Stimulated activated CD4-positive, alpha-beta T cell treated with anti-CD3 and anti-CD28 coated beads, Interleukin-12 subunit alpha, Interleukin-12 subunit beta, amount 100 ng/mL, for 24 hours (primary cell): ENCODE results near the gene SPECC1L.
A peak's percentile ranks its signal among the peaks of the same experiment; 100 is the strongest.
"Not testable (repeated sequence)": the region's sequence is repeated elsewhere in the genome, so short reads cannot be mapped to it uniquely, and the experiment has no call there.

Experiments used
- DNase-seq, 2 experiments: peaks; one replicate each; pipeline ENCODE4 v3.0.0-alpha.2; 2020; ENCODE audit warnings: low read depth in 2 of 2

The SPECC1L gene

DNA sequence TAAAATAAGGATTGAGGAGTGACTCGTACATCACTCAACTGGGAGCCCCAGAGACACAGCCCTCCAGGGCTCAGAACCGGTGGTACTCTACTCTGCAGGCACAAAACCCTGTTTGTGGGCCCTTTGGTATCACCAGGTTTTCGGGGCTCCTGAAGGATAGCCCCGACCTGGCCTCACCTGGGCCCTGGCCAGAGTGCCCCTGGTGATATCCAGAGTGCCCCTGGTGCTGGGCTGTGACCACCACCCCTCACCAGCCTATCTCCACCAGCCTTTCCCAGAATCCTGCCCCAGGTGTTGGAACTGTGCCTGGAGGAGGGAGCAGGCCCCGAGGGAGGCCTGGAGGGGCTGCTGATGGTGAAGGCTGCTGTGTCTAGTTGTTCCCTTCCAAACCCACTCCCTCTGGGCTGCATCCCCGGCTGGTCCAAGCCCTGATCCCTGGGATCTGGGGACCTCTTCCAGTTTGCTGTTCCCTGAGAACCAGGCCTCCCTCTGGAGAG, 23.6 kb upstream of the SPECC1L start:
- no peak for DNase-seq

DNA sequence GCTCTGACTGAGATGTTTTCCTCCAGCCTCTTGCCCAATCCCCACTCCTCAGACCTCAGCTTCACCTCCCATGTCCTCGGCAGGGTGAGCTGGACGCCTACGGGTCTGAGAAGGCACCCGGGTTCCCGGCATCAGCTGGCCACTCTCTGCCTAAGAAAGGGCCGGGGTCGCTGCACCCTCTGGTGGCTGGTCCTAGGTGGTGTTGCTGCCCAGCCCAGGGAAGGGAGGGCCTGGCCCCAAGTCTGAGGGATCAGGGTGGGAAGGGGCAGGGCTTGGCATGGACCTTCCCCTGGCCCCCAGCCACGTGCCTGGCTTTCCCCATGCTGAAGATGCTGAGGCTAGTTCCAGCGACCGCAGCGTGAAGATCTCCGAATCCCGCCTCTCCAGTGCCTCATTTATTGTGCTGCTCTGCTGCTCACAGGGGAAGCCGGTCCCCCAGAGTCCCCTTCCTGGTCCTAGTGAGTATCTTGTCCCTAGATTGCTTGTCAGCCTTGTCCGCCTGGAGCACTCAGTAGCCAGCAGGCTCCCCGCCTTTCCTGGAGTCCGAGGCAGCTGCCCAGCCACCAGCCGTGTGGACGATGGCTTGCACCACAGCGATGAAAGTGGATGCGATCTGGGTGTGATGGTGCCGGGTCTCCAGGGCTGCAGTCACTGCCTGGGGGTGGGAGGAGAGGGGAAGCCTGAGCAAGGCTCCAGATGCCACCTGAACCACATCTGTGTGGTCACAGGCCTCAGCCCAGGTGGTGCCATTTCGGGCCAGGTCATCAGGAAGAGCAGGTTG, 22.9 kb upstream of the SPECC1L start:
- DNase-seq, result peak in 1 of 2 experiments; percentile 38

DNA sequence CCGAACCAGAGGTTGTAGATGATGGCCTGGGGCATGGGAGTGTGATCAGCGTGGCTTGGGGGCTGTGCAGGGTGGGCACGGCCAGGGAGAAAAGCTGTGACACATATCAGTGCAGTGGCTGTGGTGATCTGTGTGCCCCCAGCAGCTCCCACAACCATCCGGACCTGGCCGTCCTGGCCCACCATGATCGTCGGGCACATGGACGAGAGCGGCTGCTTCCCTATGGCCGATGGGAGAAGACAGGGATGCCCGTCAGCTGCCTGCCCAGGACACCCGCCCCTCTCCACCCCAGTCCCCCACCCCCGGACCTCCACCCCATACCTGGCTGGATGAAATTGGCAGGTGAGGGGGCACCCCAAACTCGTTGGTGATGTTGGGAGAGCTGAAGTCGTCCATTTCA, 22.0 kb upstream of the SPECC1L start:
- DNase-seq, result not testable (repeated sequence)

DNA sequence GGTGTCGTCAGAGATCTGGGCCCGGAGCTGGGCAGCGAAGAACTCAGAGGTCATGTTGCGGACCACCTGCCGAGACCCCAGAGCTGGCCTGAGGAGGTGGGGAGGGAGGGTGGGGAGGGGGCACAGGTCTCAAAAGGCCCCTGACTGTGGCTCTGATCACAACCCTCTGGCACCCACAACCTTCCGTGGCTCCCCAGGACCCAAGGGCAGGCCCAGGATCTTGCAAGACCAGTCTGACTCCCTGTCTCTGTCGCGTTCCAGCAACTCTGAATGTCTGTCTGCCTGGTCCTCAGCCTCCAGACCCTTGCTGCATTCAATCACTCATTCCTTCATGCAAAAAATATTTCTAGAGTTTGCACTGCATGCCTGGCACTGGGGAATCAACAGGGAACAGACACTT, 21.2 kb upstream of the SPECC1L start:
- not testable (repeated sequence) for DNase-seq

DNA sequence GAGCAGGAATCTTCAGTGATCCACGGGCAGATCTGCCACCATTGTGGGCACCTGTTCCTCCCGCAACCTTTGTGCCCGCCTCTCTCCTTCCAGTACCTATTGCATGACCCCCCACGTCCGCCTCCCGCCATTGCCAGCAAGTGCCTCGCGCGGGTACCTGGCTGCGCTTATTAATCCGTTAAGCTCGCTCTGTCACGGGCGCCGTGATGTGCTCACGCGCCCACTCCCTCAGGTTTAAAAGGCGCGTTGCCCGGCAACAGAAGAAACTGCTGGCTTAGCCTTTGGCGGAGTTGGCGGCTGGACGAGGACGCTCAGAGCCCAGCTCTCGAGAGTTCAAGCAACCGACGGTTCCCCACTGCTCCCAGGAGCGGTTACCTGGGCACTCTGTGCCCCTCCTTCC, 19.3 kb upstream of the SPECC1L start:
- DNase-seq, result not testable (repeated sequence)

DNA sequence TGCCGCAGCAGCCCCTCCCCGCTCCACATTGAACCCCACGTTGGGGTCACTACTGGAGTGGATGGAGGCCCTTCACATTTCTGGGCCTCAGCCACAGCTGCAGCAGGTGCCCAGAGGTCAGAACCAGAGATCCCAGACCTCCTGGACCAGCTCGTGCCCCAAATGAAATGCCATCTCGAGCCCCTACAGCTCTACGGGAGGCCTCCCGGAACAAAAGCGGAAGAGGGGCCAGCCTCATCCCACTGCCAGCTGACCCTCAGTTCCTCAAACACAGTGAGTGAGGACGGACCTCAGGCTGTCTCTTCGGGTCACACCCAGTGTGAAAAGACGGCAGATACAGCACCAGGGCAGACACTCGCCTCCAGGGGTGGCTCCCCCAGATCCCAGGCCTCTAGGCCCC, 17.5 kb upstream of the SPECC1L start:
- DNase-seq, result not testable (repeated sequence)

DNA sequence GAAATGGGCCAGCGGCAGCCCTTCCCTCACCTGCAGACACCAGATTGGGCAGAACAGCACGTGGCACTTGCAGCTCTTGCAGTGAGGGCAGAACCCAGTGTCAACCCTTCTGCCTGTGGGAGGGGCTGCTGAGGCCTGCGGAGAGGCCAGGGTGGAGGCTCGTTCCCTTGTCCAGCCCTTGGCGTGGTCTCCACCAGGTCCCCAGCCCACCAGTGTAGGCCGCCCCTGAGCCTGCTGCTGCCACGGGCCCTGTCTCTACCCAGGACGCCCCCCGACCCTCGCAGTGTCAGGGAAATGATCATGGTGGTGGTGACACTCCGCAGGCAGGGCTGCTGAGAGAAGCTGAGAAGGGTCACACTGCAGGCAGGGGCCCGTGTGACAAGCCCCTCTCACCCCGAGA, 14.5 kb upstream of the SPECC1L start:
- not testable (repeated sequence) for DNase-seq

DNA sequence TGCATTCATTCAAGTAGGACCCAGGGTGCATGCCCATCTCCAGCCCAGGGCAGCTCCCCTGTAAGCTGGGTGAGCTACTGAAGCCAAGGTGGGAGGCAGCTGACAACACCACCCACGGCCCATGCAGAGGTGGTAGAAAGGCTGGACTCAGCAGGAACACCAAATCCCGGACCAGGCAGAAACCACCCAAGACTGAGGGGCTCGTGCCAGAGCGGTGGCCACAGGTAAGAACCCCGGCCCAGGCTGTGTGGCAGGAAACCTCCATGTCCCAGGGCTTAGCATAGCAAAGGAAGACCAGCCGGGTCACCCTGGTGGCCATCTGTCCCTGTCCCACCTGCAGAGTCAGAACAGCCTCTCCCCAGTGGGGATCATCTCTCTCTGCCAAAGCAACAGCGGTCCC, 13.9 kb upstream of the SPECC1L start:
- DNase-seq, result not testable (repeated sequence)

DNA sequence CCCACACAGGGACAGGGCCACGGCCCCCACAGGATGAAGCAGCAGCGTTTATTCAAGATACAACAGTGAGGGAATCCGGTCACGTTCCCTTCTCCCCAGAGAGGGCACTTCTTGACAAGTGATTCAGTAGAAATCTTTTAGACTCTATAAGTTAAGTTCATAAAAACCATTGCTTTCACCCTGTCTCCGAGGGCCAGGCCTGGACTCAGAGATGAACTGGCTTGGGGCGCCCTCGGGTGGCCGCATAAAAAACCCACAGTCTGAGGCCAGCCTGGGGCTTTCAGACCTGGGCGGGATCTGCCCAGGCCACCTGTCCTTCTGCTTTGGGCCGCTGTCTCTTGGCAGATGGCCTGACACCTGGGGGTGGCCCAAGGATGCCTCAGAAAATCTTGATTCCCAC, 11.2 kb upstream of the SPECC1L start:
- DNase-seq, result peak in 1 of 2 experiments; percentile 56

DNA sequence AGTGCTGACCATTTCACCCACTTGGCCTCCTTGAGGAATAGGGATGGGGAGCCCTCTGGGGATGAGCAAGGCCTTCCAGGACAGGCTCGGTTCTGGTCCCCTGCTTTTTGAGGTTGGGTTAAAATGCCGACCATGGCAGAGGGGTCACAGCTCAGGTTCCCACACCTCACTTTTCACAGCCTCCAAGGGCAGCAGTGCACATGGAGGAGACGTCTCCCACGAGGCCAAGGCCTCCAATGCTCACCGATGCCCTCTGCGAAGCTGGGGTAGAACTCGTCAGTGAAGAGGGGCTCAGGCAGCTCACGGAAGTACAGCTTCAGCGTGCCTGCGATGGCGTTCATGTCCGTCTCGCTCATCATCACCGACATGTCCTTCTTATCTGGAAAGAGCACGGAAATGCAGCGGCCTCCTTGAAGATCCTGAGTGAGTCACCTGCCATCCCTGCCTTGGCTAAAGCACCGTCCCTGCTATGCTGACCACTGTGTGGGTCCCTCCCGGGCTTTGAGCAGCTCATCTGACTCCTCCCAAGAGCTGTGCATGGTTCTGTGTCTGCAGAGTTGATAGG, 8.4 kb upstream of the SPECC1L start:
- DNase-seq, result not testable (repeated sequence)

DNA sequence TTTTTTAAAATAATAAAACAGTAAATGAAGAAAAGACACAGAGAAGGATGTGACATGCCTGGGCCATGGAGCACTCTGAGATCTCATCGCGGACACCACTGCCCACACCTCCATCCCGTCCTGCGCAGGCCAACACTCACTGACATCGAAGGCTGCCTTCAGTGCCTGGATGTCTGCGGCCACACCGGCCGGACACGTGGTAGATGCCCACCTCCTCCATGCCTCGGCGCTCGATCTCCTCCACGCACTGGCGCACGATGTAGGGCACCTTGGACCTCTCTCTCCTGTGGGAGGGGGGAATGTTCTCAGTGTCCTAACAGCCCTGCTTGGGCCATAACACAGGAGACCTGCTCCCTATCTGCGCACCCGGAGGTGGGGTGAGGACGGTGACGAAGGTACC, 7.2 kb upstream of the SPECC1L start:
- not testable (repeated sequence) for DNase-seq

DNA sequence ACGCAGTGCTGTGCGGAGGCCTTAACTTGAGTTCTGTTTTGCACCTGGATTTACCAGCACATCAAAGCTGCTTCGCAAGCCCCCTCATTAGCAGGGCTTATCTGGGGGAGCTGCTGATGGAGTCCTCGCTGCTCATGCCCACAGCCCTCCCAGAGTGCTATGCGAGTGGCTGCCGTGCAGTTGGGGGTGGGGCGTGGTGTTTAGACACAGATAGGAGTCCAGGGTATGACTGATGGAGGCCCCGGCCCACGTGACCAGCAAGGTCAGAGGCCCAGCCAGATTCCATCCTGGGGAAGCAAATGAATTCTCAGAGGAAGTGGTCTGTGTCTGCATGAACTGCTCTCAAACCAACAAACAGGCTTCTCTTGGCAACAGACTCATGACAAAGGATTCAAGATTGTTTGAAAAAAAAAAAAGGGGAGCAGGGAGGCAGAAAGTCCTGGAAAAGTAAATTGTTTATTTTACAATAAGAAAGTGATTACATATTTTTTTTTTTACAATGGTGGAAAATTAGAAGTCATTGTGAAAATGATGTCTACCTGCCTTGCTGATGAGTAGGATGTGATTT, 6.2 kb upstream of the SPECC1L start:
- DNase-seq, result not testable (repeated sequence)

DNA sequence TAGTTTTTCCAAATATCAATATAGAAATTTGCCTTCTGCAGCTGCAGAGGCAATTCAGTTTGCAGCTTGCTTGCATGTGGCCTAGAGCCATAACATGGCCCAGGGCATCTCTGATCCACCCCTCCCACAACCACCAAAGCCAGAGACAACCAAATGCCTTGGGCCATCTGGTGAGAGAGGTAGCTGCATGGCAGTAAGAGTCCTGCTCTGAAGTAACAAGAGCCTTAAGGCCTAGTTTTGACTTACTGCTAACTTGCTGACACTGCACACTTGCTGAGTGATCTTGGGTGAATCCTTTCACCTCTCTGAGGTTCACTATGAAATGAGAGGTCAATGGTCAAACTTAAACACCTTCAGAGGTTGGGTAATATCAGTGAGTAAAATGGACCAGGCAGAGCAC, 4.9 kb upstream of the SPECC1L start:
- no peak for DNase-seq

DNA sequence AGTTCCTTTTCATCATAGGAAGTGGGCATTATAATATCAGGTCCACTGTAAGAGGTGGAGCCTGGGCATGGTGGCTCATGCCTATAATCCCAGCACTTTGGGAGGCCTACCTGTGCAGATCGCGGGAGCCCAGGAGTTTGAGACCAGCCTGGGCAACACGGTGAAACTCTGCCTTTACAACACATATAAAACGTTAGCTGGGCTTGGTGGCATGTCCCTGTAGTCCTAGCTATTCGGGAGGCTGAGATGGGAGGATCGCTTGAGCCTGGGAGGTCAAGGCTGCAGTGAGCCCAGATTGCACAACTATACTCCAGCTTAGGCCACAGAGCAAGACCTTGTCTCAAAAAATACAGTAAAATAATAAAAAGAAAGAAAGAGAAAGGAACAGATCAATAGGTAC, 4.1 kb upstream of the SPECC1L start:
- DNase-seq, result not testable (repeated sequence)

DNA sequence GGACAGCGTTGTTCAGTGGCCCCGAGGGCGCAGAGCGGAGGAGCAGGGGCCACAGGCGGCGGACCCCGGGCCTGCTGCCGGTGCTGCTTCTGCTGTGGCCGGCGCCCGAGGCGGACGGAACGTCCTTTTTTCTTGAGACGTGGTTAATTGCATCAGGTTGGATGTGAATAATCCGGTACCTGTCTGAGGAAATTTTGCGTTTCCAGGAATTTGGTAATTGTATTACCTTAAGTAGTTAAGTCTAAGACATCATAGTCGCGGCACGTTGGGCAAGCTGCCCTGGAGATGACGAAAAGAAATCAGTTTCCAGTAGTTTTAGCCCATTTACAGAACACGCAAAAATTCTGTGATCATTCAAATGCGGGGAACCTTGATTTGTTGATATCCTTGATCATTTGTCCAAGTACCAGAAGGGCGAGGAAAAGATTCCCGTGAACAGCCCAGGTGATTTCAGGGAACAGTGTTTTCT, 789 bp downstream of the SPECC1L start:
- DNase-seq, result no peak

DNA sequence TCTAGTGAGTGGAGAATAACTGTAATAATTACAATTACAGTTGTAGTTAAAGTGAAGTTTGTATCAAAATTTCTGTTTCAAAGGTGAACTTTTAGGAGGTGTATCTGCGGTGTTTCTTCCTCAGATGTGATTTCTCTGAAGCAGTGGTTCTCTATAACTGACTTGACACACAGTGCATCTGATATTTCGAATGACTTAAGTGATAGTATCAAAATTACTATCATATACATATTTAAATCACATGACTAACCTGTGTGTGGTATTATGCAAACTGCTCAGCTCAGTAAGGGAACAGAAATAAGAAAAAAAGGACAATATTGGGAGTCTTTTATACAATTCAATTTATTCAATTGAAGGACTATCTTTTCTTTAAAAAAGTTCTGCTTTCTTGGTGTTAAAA, 2.4 kb downstream of the SPECC1L start:
- not testable (repeated sequence) for DNase-seq

DNA sequence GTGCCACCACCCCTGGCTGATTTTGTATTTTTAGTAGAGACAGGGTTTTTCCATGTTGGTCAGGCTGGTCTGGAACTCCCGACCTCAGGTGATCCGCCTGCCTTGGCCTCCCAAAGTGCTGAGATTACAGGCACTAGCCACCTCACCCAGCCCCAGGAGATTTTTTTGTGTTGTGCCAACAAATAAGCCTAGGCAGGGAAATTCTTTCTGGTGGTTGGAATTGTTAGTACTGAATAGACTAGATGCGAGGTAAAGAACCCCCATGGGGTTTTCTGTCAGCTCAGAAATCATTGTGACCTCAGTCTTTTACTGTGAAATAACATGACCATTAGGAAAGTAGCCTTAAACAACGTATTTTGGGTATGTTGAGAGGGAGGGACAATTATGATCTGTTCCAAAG, 3.3 kb downstream of the SPECC1L start:
- not testable (repeated sequence) for DNase-seq

DNA sequence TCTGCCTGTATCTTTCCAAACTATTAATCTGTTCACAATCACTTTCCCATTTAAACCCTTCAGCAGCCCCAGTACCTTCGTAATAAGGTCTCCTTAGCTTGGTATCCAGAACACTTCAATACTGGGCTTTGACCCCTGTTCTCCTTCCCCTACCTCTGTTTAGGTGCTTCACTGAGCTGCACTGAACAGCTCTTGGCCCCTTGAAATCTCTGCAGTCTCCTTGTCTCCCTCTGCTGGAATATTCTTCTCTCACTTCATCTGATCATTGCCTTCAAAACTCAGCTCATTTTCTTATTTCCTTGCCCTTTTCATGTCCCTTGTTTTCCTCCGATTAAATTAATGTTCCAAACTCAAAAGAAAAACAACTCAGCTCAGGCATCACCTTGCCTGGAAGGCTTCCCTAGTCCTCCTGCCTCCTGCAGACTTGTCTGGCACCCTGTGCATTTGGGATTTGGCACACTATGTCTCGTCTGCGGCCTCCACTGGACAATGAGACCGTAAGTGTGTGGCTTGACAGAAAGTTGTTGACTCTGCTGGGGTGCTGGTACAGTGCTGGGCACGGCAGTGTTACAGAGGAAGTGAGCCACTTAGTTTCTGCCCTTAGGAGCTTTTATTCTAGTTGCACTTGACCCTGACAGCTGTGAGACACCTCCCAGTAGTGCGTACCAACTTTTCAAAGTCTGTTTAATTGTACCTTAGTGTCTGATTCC, 4.2 kb downstream of the SPECC1L start:
- not testable (repeated sequence) for DNase-seq

DNA sequence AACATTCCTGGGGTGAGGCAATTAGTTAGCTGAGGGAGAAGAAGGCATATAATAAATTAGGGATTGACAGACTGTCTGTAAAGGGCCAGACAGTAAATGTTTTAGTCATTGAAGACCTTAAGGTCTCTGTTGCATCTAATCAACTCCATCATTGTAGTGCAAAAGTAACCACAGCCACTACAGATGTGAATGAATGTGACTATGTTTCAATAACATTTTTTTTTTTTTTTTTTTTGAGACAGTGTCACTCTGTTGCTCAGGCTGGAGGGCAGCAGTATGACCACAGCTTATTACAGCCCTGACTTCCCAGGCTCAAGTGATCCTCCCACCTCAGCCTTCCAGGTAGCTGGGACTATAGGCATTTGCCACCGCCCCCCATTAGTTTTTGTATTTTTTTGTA, 9.7 kb downstream of the SPECC1L start:
- not testable (repeated sequence) for DNase-seq

DNA sequence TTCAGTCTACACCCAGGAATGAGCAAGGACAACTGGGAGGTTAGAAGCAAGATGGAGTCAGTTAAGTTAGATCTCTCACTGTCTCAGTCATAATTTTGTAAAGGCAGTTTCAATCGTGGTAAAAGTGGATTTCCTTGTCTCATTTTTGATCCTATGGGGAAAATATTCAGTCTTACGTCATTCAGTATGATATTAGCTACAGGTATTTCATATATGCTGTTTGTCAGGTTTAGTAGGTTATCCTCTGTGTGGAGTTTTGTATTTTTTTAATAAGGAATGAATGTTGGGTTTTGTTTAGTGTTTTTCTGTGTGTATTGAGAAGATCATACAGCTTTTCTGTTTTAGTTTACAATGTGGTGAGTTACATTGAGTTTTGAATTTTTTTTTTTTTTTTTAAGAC, 11.8 kb downstream of the SPECC1L start:
- no peak for DNase-seq

DNA sequence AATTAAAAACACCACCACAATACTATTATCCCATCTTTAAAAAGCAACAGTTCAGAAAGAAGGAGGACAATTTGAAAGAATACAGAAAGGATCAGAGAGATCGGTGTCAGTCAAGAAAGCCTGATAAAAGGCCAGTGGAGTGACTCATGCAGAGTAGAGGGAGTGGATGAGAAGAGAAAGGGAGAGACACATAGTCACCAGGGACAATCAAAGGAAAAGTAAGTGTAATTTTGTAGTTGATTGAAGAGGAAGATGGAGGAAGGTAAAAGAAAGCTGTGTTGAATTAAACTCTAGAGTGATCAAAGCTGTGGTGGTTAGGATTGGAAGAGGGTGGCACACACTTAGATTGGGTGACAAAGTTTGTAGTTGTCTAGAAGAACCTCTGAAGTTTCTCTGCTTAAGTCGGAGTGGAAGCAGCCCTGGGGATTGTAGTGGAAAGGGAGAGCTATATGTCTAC, 14.1 kb downstream of the SPECC1L start:
- no peak for DNase-seq

DNA sequence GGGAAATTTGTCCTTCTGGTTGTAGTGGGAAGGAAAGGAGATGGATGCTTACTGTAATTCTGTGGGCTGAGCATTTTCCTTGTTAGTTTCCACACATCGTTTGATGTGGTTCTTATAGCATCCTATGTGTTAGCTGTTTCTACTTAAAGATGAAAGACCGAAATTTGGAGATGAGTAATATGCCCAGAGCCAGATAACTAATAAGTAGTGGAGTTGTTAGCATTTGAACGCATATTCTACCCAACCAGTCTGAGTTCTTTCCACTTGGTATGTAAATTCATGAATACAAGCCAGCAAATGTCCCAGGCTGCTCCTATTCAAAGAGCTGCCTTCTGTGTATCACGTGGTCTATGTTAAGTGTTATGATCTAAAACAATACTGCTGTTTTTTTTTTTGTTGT, 14.6 kb downstream of the SPECC1L start:
- no peak for DNase-seq
